NCI-H2081 treated with DMSO at 0.1 percent for 48 hours (cell line): Measurements from ENCODE around the gene ITPRIP.

Experiments
- DNase-seq: peaks from one replicate; lab custom pipeline; 2025; lab: John Stamatoyannopoulos, UW

ITPRIP gene

GRCh38 chr10:104337985-104338735 is at the start of gene ITPRIP:
TSS of gene ITPRIP (minus strand) at chr10:104338465. CDS start at chr10:104316051, 22,414 bp downstream.
- no peak for DNase-seq

GRCh38 chr10:104387130-104387888 is 49.0 kb upstream of the ITPRIP start:
- DNase-seq: no peak

GRCh38 chr10:104380336-104380735 is 42.1 kb upstream of the ITPRIP start:
- DNase-seq: no peak

- DNase-seq: no peak
Measured at GRCh38 chr10:104376784-104377300, 38.6 kb upstream of the ITPRIP start.

- DNase-seq: no peak
Measured at GRCh38 chr10:104374591-104374990, 36.3 kb upstream of the ITPRIP start.

- DNase-seq: no peak
Measured at GRCh38 chr10:104371753-104372152, 33.5 kb upstream of the ITPRIP start.

GRCh38 chr10:104368381-104368780 is 30.1 kb upstream of the ITPRIP start:
- DNase-seq: no peak

GRCh38 chr10:104367904-104368303 is 29.6 kb upstream of the ITPRIP start:
- no peak for DNase-seq

- no peak for DNase-seq
Measured at GRCh38 chr10:104359811-104360210, 21.5 kb upstream of the ITPRIP start.

GRCh38 chr10:104353325-104354048 is 15.2 kb upstream of the ITPRIP start, which contains the start of gene CFAP58:
TSS of gene CFAP58 (plus strand) at chr10:104353833. CDS start at chr10:104353898, 65 bp downstream.
- DNase-seq: peak; percentile 55

- DNase-seq: no peak
Measured at GRCh38 chr10:104351919-104352318, 13.7 kb upstream of the ITPRIP start.

- no peak for DNase-seq
Measured at GRCh38 chr10:104351061-104351702, 12.9 kb upstream of the ITPRIP start.

- peak; percentile 39 for DNase-seq
Measured at GRCh38 chr10:104350127-104350635, 11.9 kb upstream of the ITPRIP start.

GRCh38 chr10:104349623-104350126 is 11.4 kb upstream of the ITPRIP start:
- no peak for DNase-seq

- DNase-seq: no peak
Measured at GRCh38 chr10:104348601-104349000, 10.3 kb upstream of the ITPRIP start.

GRCh38 chr10:104347295-104348045 is 9.2 kb upstream of the ITPRIP start:
- no peak for DNase-seq

- DNase-seq: no peak
Measured at GRCh38 chr10:104345941-104346340, 7.7 kb upstream of the ITPRIP start.

GRCh38 chr10:104345515-104345914 is 7.2 kb upstream of the ITPRIP start:
- no peak for DNase-seq

GRCh38 chr10:104344219-104344618 is 6.0 kb upstream of the ITPRIP start:
- DNase-seq: no peak

GRCh38 chr10:104342941-104343411 is 4.7 kb upstream of the ITPRIP start:
- DNase-seq: no peak
